CD4-positive, alpha-beta memory T cell (primary cell): Measurements from ENCODE around the gene AKR7A3. TPM values are rescaled to one million over a fixed set of nuclear protein-coding genes. Genes with fewer than 3 reads are reported as not detected.
"Not testable (repeated sequence)": the region's sequence is repeated elsewhere in the genome, so short reads cannot be mapped to it uniquely, and the experiment has no call there.

Experiments used
- CTCF ChIA-PET: fragments of 350-600 bp; sonication (Branson Sonifier 250); formaldehyde crosslinking; loops from one replicate; lab custom pipeline; 2021; ENCODE audit warnings: inconsistent platforms; ENCODE audit not compliant: partially characterized antibody; lab: Charles Lee
- POLR2A ChIA-PET: fragments of 350-600 bp; sonication (Branson Sonifier 250); formaldehyde crosslinking; loops from one replicate; lab custom pipeline; 2021; ENCODE audit not compliant: partially characterized antibody; lab: Charles Lee
- DNase-seq, 5 donors: peaks; one replicate each; pipeline versions ENCODE4 v3.0.0 to v3.0.0-alpha.2; 2020 to 2022; ENCODE audit warnings: mixed read lengths in 1 of 5
- H3K27ac ChIP-seq: one replicate; pipeline ENCODE4 v1.7.0; 2013; ENCODE audit warnings: low read depth, low read length
- H3K27me3 ChIP-seq: 2 replicates; pipeline ENCODE4 v1.7.0; 2013; ENCODE audit warnings: mild to moderate bottlenecking, low read length, moderate library complexity; ENCODE audit not compliant: insufficient read depth
- H3K36me3 ChIP-seq: 2 replicates; pipeline ENCODE4 v1.7.0; 2013; ENCODE audit warnings: mild to moderate bottlenecking, low read length, moderate library complexity; ENCODE audit not compliant: insufficient read depth
- H3K4me1 ChIP-seq: 2 replicates; pipeline ENCODE4 v1.7.0; 2013; ENCODE audit warnings: mild to moderate bottlenecking, low read length, moderate library complexity; ENCODE audit not compliant: insufficient read depth
- H3K4me3 ChIP-seq, 2 donors: one replicate each; pipeline ENCODE4 v1.7.0; 2013; ENCODE audit warnings: low read length in 2 of 2, mild to moderate bottlenecking in 1 of 2
- H3K9me3 ChIP-seq, 2 donors: one replicate each; pipeline ENCODE4 v1.7.0; 2013; ENCODE audit warnings: low read length in 2 of 2, control low read depth in 1 of 2; ENCODE audit not compliant: control insufficient read depth in 1 of 2
- H3K27ac Mint-ChIP-seq, 7 donors: one replicate each; pipeline ENCODE4 v1.8.0; 2020 to 2021; ENCODE audit warnings: mixed read lengths in 7 of 7, mild to moderate bottlenecking in 6 of 7, inconsistent platforms in 3 of 7, moderate library complexity in 3 of 7
- H3K27me3 Mint-ChIP-seq, 2 donors: one replicate each; pipeline ENCODE4 v1.8.0; 2020 to 2021; ENCODE audit warnings: mixed read lengths in 2 of 2
- H3K36me3 Mint-ChIP-seq, 2 donors: one replicate each; pipeline ENCODE4 v1.8.0; 2020 to 2021; ENCODE audit warnings: mixed read lengths in 2 of 2, inconsistent platforms in 1 of 2, mild to moderate bottlenecking in 1 of 2
- H3K4me1 Mint-ChIP-seq, 4 donors: one replicate each; pipeline ENCODE4 v1.8.0; 2020 to 2021; ENCODE audit warnings: mixed read lengths in 4 of 4, mild to moderate bottlenecking in 1 of 4
- H3K4me3 Mint-ChIP-seq, 8 donors: one replicate each; pipeline ENCODE4 v1.8.0; 2020 to 2021; ENCODE audit warnings: mixed read lengths in 8 of 8, mild to moderate bottlenecking in 7 of 8, moderate library complexity in 6 of 8, inconsistent platforms in 3 of 8
- H3K9me3 Mint-ChIP-seq, 8 donors: one replicate each; pipeline ENCODE4 v1.8.0; 2020 to 2021; ENCODE audit warnings: mixed read lengths in 8 of 8, mild to moderate bottlenecking in 5 of 8, inconsistent platforms in 3 of 8, moderate library complexity in 1 of 8
- intact Hi-C: fragments of 100-400 bp; cut with micrococcal nuclease; formaldehyde crosslinking; loops from one replicate; pipeline ENCODE4 v1.15.1; 2023
- polyA plus RNA-seq, 2 donors: library from polyadenylated mRNA; unstranded; fragments of 300-500 nt; fragmentation: Illumina TruSeq; gene quantifications; one replicate each; pipeline ENCODE4 v1.2.3, GENCODE V29; 2021
- total RNA-seq, 2 experiments: library from RNA; stranded (reverse); gene quantifications; one replicate each; pipeline ENCODE4 v1.2.3, GENCODE V29; 2021

AKR7A3 gene
- total and polyA plus RNA-seq, 4 experiments from 2014 or later, result 0.86 to 1.1 TPM; not detected in 2

GRCh38 chr1:19309123-19309813 lies 20.7 kb upstream of the AKR7A3 start:
- H3K27ac ChIP-seq, result no peak overlapping the region
- H3K36me3 ChIP-seq, result peaks cover 12% of the 10 kb centered on the region
- Mint-ChIP-seq H3K27me3 (no peaks in the 10 kb centered on the region), H3K27ac (peak overlapping the region in 2 of 7 donors; percentile 31 to 63), H3K9me3 (peaks cover 0 to 6% (median 0%) of the 10 kb centered on the region in 8 donors), H3K4me1 (peaks cover 26 to 45% (median 32%) of the 10 kb centered on the region in 4 donors), H3K4me3 (peak overlapping the region in 4 of 8 donors; percentile 30 to 56 (median 50)), H3K36me3 (peaks cover 29 to 41% of the 10 kb centered on the region in 2 donors)
- no peaks in the 10 kb centered on the region for H3K27me3 ChIP-seq
- H3K4me3 ChIP-seq, result no peak overlapping the region
- intact Hi-C loops, result no loop called here
- no peak for DNase-seq
- POLR2A ChIA-PET, result no interaction called here
- H3K9me3 ChIP-seq, result no peaks in the 10 kb centered on the region
- CTCF ChIA-PET, result interaction anchor here (0.6 kb wide), 2 partner anchors 73 to 468 kb away, joined by 3 read pairs; no protein-coding TSS in a partner anchor
- H3K4me1 ChIP-seq, result peaks cover 28% of the 10 kb centered on the region

GRCh38 chr1:19308509-19308907 lies 19.9 kb upstream of the AKR7A3 start:
- Mint-ChIP-seq H3K27me3 (no peaks in the 10 kb centered on the region), H3K27ac (no peak overlapping the region), H3K4me1 (peaks cover 24 to 39% (median 28%) of the 10 kb centered on the region in 4 donors), H3K9me3 (peaks cover 0 to 4% (median 0%) of the 10 kb centered on the region in 8 donors), H3K36me3 (peaks cover 32 to 48% of the 10 kb centered on the region in 2 donors), H3K4me3 (peak overlapping the region in 2 of 8 donors; percentile 46 to 55)
- Histone ChIP-seq H3K4me1 (peaks cover 20% of the 10 kb centered on the region), H3K4me3 (no peak overlapping the region), H3K9me3 (no peaks in the 10 kb centered on the region), H3K27ac (no peak overlapping the region), H3K27me3 (no peaks in the 10 kb centered on the region), H3K36me3 (peaks cover 16% of the 10 kb centered on the region)
- ChIA-PET CTCF (no interaction called here), POLR2A (no interaction called here)
- DNase-seq, result no peak
- intact Hi-C loops, result no loop called here

- H3K27ac Mint-ChIP-seq, result peak overlapping the region in 1 of 7 donors; percentile 37
- no peak overlapping the region for H3K4me3 Mint-ChIP-seq
- H3K27ac ChIP-seq, result no peak overlapping the region
- intact Hi-C loops, result no loop called here
- H3K9me3 ChIP-seq, result no peaks in the 10 kb centered on the region
- peaks cover 36 to 52% of the 10 kb centered on the region in 2 donors for H3K36me3 Mint-ChIP-seq
- H3K27me3 Mint-ChIP-seq, result no peaks in the 10 kb centered on the region
- peaks cover 20% of the 10 kb centered on the region for H3K36me3 ChIP-seq
- peaks cover 17% of the 10 kb centered on the region for H3K4me1 ChIP-seq
- H3K4me1 Mint-ChIP-seq, result peaks cover 19 to 33% (median 22%) of the 10 kb centered on the region in 4 donors
- POLR2A ChIA-PET, result no interaction called here
- H3K27me3 ChIP-seq, result no peaks in the 10 kb centered on the region
- no peak overlapping the region for H3K4me3 ChIP-seq
- CTCF ChIA-PET, result no interaction called here
- DNase-seq, result no peak
- H3K9me3 Mint-ChIP-seq, result peaks cover 0 to 3% (median 0%) of the 10 kb centered on the region in 8 donors
These were observed 19.4 kb upstream of the AKR7A3 start for GRCh38 chr1:19307794-19308508.

- ChIA-PET POLR2A (no interaction called here), CTCF (no interaction called here)
These were observed 18.4 kb upstream of the AKR7A3 start for GRCh38 chr1:19306941-19307340.

GRCh38 chr1:19305880-19306279 lies 17.3 kb upstream of the AKR7A3 start:
- Histone ChIP-seq H3K27ac (no peak overlapping the region), H3K4me3 (no peak overlapping the region), H3K9me3 (no peaks in the 10 kb centered on the region), H3K27me3 (no peaks in the 10 kb centered on the region), H3K4me1 (peaks cover 5% of the 10 kb centered on the region), H3K36me3 (peaks cover 20% of the 10 kb centered on the region)
- Mint-ChIP-seq H3K4me3 (no peak overlapping the region), H3K36me3 (peaks cover 36 to 50% of the 10 kb centered on the region in 2 donors), H3K27ac (no peak overlapping the region), H3K4me1 (peaks cover 10 to 22% (median 14%) of the 10 kb centered on the region in 4 donors), H3K9me3 (no peaks in the 10 kb centered on the region), H3K27me3 (no peaks in the 10 kb centered on the region)
- ChIA-PET CTCF (interaction anchor here (0.6 to 1.5 kb wide), 2 partner anchors 8 to 1807 kb away, joined by 3 read pairs; no protein-coding TSS in a partner anchor), POLR2A (no interaction called here)
- intact Hi-C loops, result no loop called here
- DNase-seq, result no peak

More at GRCh38 chr1:19306941-19307340, 18.4 kb upstream of the AKR7A3 start:
- Mint-ChIP-seq H3K4me3 (no peak overlapping the region), H3K27ac (no peak overlapping the region), H3K27me3 (no peaks in the 10 kb centered on the region), H3K36me3 (peaks cover 36 to 56% of the 10 kb centered on the region in 2 donors), H3K4me1 (peaks cover 16 to 29% (median 19%) of the 10 kb centered on the region in 4 donors), H3K9me3 (no peaks in the 10 kb centered on the region)
- H3K27ac ChIP-seq, result no peak overlapping the region
- intact Hi-C loops, result no loop called here
- H3K4me1 ChIP-seq, result peaks cover 11% of the 10 kb centered on the region
- H3K9me3 ChIP-seq, result no peaks in the 10 kb centered on the region
- no peaks in the 10 kb centered on the region for H3K27me3 ChIP-seq
- H3K4me3 ChIP-seq, result no peak overlapping the region
- H3K36me3 ChIP-seq, result peaks cover 20% of the 10 kb centered on the region
- DNase-seq, result no peak

- H3K36me3 ChIP-seq, result peaks cover 20% of the 10 kb centered on the region
These were observed 15.5 kb upstream of the AKR7A3 start for GRCh38 chr1:19304081-19304480.

GRCh38 chr1:19300211-19300610 lies 11.6 kb upstream of the AKR7A3 start:
- no peak overlapping the region for H3K27ac ChIP-seq
- Mint-ChIP-seq H3K27me3 (no peaks in the 10 kb centered on the region), H3K27ac (no peak overlapping the region), H3K4me1 (peaks cover 0 to 3% (median under 1%) of the 10 kb centered on the region in 4 donors), H3K4me3 (no peak overlapping the region), H3K9me3 (peaks cover 0 to 12% (median 6%) of the 10 kb centered on the region in 8 donors), H3K36me3 (peaks cover 25 to 26% of the 10 kb centered on the region in 2 donors)
- DNase-seq, result no peak
- no peaks in the 10 kb centered on the region for H3K27me3 ChIP-seq
- peaks cover 10% of the 10 kb centered on the region for H3K36me3 ChIP-seq
- no peak overlapping the region for H3K4me3 ChIP-seq
- H3K4me1 ChIP-seq, result no peaks in the 10 kb centered on the region
- intact Hi-C loops, result no loop called here
- peaks cover 0 to 1% of the 10 kb centered on the region in 2 donors for H3K9me3 ChIP-seq
- CTCF ChIA-PET, result no interaction called here
- POLR2A ChIA-PET, result no interaction called here

More at GRCh38 chr1:19304081-19304480, 15.5 kb upstream of the AKR7A3 start:
- POLR2A ChIA-PET, result interaction anchor here (0.7 kb wide), 1 partner anchor 391 kb away, joined by 3 read pairs; no protein-coding TSS in a partner anchor
- CTCF ChIA-PET, H3K27ac Mint-ChIP-seq, H3K9me3 ChIP-seq, H3K4me3 Mint-ChIP-seq, H3K27ac ChIP-seq, H3K27me3 Mint-ChIP-seq, H3K27me3 ChIP-seq, DNase-seq, intact Hi-C loops, H3K9me3 Mint-ChIP-seq, H3K4me3 ChIP-seq, H3K4me1 ChIP-seq: not testable (repeated sequence)
- peaks cover 39 to 50% of the 10 kb centered on the region in 2 donors for H3K36me3 Mint-ChIP-seq
- H3K4me1 Mint-ChIP-seq, result peaks cover 4 to 11% (median 5%) of the 10 kb centered on the region in 4 donors
